RWPE1 (cell line): ENCODE measurements around the gene B3GALT6.
"Not testable (repeated sequence)": the region's sequence is repeated elsewhere in the genome, so short reads cannot be mapped to it uniquely, and the experiment has no call there.

ENCODE experiments used
- CTCF ChIA-PET: fragments of 350-600 bp; sonication (Branson Sonifier 250); formaldehyde crosslinking; extraction: SDS; loops from one replicate; lab custom pipeline; 2021; lab: Yijun Ruan, JAX
- POLR2A ChIA-PET: fragments of 400-600 bp; formaldehyde crosslinking; extraction: SDS; loops from one replicate; lab custom pipeline; 2020; ENCODE audit warnings: antibody characterized with exemption; ENCODE audit not compliant: low non-redundant PET; lab: Yijun Ruan, JAX
- DNase-seq: peaks from one replicate; pipeline ENCODE4 v3.0.0; 2012; ENCODE audit warnings: low spot score
- H3K27ac ChIP-seq: fragments of 450-650 bp; 2 replicates; pipeline ENCODE4 v1.5.1; 2017
- CTCF ChIP-seq: fragments of 450-650 bp; conservative IDR thresholded peaks from 2 replicates; pipeline ENCODE4 v1.5.1; 2017; ENCODE audit warnings: low read depth, mild to moderate bottlenecking

The B3GALT6 gene

GRCh38 chr1:1187938-1188337 is 44.1 kb upstream of the B3GALT6 start:
- H3K27ac ChIP-seq: no peak overlapping the region
- CTCF ChIA-PET: interaction anchor here (0.6 to 0.7 kb wide), 2 partner anchors 7 to 18 kb away, joined by 3 to 4 read pairs; no protein-coding TSS in a partner anchor
- POLR2A ChIA-PET: no interaction called here
- no peak for TF ChIP-seq CTCF
- DNase-seq: no peak

- CTCF ChIA-PET: no interaction called here
- no peak overlapping the region for H3K27ac ChIP-seq
- POLR2A ChIA-PET: no interaction called here
- no peak for TF ChIP-seq CTCF
- no peak for DNase-seq
These were observed 42.9 kb upstream of the B3GALT6 start for GRCh38 chr1:1189111-1189510.

GRCh38 chr1:1191734-1192133 is 40.3 kb upstream of the B3GALT6 start:
- ChIA-PET POLR2A (no interaction called here), CTCF (no interaction called here)
- no peak overlapping the region for H3K27ac ChIP-seq
- TF ChIP-seq CTCF: no peak
- no peak for DNase-seq

GRCh38 chr1:1194723-1195122 is 37.3 kb upstream of the B3GALT6 start:
- POLR2A ChIA-PET: no interaction called here
- no peak for DNase-seq
- H3K27ac ChIP-seq: no peak overlapping the region
- no peak for TF ChIP-seq CTCF
- CTCF ChIA-PET: no interaction called here

- DNase-seq, POLR2A ChIA-PET, H3K27ac ChIP-seq: not testable (repeated sequence)
- CTCF ChIA-PET: interaction anchor here (0.6 to 0.7 kb wide), 2 partner anchors 8 to 23 kb away, joined by 3 to 4 read pairs; no protein-coding TSS in a partner anchor
These were observed 36.3 kb upstream of the B3GALT6 start for GRCh38 chr1:1195726-1196125.

DNA sequence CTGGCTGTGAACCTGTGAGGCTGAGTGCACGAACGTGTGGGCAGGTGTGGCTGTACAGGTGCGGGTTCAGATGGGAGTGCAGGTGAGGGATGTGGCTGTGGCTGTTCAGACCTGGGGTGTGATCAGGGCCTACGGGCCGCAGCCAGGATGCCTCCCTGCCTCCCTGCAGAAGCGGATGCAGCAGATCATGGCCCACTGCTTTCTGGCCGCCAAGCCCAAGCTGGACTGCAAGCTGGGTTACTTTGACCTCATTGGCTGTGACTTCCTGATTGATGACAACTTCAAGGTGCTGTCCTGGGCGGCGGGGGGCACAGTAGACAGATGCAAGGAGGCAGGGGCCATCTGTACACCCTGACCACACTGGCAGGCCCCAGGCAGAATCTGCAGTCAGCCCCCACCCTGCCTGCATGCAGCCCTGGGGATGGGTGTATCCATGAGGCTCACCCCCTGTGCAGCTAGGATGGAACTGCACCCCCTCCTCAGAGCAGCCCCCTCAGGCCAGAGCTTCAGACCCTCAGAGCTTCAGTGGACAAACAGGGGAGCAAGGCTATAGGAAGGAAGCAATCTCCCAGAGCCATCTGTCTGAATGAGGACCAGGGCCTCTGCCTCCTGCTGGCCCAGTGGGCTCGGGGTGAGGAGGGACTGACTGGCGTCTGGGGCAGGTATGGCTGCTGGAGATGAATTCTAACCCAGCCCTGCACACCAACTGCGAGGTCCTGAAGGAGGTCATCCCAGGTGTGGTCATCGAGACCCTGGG is 35.4 kb upstream of the B3GALT6 start:
- POLR2A ChIA-PET: interaction anchor here (0.7 kb wide), 1 partner anchor 78 kb away, joined by 10 read pairs; no protein-coding TSS in a partner anchor
- DNase-seq: no peak
- no peak for TF ChIP-seq CTCF
- CTCF ChIA-PET: no interaction called here
- H3K27ac ChIP-seq: no peak overlapping the region

GRCh38 chr1:1197188-1197500 is 34.9 kb upstream of the B3GALT6 start:
- TF ChIP-seq CTCF: no peak
- no peak overlapping the region for H3K27ac ChIP-seq
- POLR2A ChIA-PET: interaction anchor here (0.7 kb wide), 1 partner anchor 77 kb away, joined by 10 read pairs; no protein-coding TSS in a partner anchor
- CTCF ChIA-PET: no interaction called here
- no peak for DNase-seq
